Sigmoid colon (tissue), 4 donors: ENCODE data around the gene ZBTB14.

Experiments used
- CTCF ChIP-seq, 4 experiments: fragments of 450-650 bp in 3 of 4; fragments of 200-600 bp in 1 of 4; IDR thresholded peaks; one replicate each; pipeline ENCODE4 v1.5.1; 2016 to 2019; ENCODE audit warnings: antibody characterized with exemption in 4 of 4, mild to moderate bottlenecking in 3 of 4, moderate library complexity in 2 of 4
- POLR2AphosphoS5 ChIP-seq, 4 donors: sonication (generic); formaldehyde crosslinking; IDR thresholded peaks; one replicate each; pipeline ENCODE4 v1.6.1; 2017; ENCODE audit warnings: antibody characterized with exemption in 4 of 4

- TF ChIP-seq CTCF (IDR thresholded peaks at IDR 0.05) (no peak), POLR2AphosphoS5 (IDR thresholded peaks at IDR 0.05) (no peak)
Observed at GRCh38 chr18:5253910-5254309, 41.6 kb downstream of the ZBTB14 start.
